Hepatic stellate cell (primary cell): ENCODE results near the gene SLC38A1.
"Not testable (repeated sequence)": the region's sequence is repeated elsewhere in the genome, so short reads cannot be mapped to it uniquely, and the experiment has no call there.

Experiments used
- DNase-seq: peaks from one replicate; pipeline ENCODE4 v3.0.0; 2011; ENCODE audit warnings: low spot score

The SLC38A1 gene

DNA sequence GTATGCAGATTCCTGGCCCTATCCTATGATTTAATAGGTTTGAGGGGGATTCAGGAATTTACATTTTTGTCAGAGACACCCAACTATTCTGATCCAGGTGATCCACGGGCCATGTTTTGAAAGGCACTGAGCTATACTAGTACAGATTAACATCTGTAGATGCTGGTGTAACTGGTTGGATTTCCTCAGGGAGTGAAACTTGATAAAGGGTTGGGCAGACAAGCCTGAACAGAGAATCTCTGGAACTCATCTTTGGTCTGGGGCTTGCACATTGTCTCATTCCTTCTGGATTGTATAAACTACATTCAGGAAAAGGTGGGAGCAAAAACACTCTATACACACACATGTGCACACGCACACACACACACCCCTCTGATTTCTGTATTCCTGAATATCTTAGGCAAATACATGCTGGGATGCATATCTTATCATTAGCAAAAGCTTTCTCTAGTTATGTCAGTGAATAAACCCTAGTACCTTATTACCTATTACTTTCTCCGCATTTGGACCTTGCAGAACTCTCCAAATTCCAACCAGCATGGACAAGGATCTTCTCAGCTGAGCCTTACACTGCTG lies 104.6 kb downstream of the SLC38A1 start:
- DNase-seq = no peak

DNA sequence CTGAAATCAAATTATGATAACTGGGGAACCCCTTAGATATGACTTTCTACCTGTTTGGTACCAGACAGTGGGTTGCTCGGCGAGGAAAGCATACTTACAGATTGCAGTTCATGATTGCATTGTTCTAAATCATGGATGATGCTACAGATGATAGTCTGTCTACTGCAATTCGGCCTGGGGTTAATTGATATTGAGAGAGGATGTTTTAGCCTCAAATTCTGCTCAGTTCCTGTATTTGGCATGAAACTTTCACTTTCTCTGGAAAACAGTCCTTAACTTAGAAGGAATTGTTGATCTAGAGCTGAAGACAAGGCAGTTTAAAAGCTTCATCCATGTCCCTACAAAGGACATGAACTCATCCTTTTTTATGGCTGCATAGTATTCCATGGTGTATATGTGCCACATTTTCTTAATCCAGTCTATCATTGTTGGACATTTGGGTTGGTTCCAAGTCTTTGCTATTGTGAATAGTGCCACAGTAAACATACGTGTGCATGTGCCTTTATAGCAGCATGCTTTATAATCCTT lies 106.2 kb downstream of the SLC38A1 start:
- DNase-seq = not testable (repeated sequence)

- DNase-seq = no peak
Observed at GRCh38 chr12:46160981-46161690, 107.7 kb downstream of the SLC38A1 start.

DNA sequence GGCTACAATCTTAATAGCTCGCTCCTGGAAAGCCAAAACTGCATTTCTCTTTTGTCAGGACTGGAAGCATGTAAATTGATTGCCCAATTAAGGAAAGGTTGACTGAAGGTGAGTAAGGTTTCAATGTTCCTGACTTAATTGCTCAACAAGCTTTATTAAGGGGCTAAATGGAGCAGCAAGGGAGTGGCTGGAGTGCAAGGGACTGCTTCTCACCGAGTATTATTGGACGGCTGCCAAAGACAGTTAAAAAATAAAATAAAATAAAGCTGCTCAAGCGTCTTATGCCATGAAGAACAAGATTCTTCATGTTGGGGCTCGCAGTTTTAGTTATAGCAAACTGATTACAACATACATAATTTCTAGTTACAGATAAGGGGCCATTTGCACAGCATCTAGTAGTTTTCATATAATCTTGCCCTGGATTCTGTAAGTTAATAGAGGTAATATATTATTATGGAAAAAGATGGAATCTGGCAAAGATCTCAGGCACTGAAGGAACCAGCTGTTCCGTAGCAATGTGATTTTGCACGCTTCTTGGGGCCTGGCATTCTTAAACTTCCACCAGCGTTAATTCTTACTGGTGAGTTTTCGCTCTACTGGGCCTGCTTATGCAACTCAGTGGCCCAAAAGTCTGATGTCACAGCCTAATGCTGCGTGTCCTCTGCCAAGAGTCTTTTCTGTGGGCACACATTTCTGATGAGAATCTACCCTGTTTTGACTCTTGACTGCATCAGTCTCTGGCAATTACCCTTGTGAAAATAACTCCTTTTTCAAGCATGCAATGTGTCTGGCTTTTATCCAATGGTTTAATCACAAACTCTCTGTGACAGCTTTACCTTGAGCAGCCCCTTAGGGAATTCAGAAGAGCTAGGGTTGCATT lies 108.5 kb downstream of the SLC38A1 start:
- peak; percentile 16 for DNase-seq

DNA sequence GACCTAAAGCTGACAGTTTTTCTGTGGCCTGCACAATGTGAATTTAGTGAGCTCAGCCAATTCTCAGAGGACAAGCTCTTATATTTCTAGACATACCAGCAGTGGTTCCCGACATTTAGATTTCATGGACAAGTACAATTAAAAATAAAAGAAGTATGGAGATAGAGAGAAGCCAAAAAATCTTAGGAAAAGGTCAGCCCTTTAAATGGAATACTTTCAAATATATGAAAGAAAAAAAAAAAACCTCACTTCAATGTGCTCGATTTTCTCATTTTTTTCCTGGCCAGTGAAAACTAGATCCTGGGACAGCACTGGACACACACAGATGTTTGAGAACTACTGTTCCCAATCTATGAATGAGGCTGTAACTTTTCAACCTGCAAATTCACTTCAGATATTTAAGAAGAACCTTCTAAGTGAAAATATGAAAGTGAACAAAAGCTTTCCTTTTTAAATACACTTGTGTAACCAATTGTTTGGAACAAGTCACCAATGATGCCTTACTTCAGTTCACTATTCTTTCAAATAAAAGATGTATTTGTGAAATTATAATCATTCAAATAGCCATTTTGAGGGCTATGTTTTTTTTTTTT lies 109.4 kb downstream of the SLC38A1 start:
- DNase-seq = no peak

DNA sequence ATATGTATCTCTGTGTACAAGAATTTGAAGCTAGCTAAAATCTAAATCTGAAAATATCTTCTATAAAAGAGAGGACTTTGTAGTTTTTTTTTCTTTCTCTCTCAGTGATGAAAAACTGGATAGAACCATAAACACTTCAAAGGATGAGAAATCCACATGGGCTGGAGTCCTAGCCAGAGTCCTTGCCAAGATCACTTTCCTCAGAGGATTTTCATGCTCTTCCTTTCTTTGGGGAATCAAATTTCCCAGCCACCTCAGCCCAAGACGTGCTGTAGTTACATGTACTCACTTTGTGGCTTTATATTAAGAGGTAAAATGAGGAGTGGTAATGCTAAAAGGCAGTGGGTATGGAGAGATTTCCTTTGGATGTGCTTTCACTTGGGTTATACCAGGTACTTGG lies 110.3 kb downstream of the SLC38A1 start:
- DNase-seq = no peak

DNA sequence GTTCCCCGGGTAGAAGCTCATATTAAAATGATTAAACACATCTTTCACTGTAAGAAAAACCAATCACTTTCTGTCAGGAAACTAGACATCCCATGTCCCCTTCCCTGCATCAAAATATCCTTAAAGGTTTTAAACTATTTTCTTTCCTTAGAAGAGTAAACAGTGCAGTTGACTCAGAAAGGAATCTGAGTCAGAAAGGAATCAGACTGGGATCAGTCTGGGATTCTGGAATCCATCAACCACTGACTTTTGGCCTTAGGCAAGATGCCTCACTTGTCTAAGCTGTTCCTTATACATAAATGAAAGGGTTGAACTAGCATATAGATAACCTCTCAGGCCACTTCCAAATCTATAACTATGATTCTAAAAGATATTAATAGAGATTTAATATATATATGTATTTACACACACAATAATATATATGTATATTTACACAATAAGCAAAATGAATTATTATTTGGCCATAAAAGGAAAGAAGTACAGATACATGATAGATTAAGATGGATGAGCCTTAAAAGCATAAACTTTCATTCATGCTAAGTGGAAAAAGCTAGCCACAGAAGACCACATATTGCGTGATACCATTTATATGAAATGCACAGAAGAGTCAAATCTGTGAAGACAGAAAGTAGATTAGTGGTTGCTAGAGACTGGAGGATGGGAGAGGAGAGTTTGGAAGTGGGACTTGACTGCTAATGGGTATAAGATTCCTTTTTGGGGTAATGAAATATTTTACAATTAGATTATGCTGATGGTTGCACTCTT lies 114.4 kb downstream of the SLC38A1 start:
- DNase-seq = peak; percentile 32

GRCh38 chr12:46153268-46153872 lies 115.5 kb downstream of the SLC38A1 start:
- peak; percentile 4 for DNase-seq

GRCh38 chr12:46152456-46152855 lies 116.4 kb downstream of the SLC38A1 start:
- no peak for DNase-seq

- no peak for DNase-seq
Observed at GRCh38 chr12:46150735-46151134, 118.1 kb downstream of the SLC38A1 start.

DNA sequence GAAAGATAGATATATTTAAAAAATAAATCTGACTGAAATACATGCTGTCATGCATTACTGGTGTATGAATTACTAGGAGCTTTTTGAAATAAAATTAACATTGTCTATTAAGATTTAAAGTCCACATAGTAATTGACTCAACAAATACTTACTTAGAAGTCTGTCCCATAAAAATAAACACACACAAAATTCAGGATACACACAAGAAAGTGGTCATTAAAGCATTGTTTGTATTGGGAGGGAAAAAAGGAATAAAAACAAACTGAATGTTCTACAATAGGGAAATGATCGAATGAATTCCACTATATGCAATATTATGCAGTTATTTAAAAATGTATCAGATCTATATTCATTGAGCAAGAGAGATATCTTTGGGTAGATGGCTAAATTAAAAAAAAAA lies 118.9 kb downstream of the SLC38A1 start:
- DNase-seq = no peak

DNA sequence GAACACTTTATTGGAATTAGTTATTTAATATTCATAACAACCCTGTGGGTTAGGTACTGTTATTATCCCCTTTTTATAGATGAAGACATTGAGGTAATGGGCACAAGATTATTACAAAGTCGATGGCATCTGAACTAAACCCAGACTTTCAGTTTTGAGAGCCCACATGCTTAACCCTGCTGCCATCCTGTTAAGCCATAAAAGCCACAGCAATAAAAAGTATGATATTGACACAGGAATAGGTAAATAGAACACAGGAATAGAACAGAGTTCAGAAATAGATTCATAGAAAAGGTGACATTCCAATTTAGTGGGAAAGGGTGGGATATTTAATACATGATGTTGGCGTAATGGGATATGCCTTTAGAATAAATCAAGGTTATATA lies 119.8 kb downstream of the SLC38A1 start:
- DNase-seq = no peak

- DNase-seq = no peak
Observed at GRCh38 chr12:46148327-46149078, 120.3 kb downstream of the SLC38A1 start.

GRCh38 chr12:46147144-46147543 lies 121.7 kb downstream of the SLC38A1 start:
- no peak for DNase-seq

DNA sequence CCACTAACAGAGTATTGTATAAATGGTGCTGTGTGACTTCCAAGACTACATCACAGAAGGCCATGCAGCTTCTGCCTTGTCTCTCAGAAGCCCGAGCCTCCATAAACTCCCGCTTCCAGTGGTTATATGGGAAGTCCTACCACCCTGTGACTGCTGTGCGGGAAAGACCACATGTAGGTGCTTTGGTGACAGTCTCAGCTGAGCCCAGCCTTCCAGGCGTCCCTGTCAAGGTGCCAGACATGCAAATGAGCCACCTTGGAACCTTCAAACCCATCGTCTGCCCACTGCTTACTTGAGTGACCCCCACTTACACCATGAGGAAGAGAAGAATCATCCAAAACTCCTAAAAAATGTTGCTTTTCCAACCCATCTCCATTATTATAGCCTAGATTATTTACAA lies 123.0 kb downstream of the SLC38A1 start:
- DNase-seq = no peak

GRCh38 chr12:46144433-46144832 lies 124.4 kb downstream of the SLC38A1 start:
- no peak for DNase-seq

DNA sequence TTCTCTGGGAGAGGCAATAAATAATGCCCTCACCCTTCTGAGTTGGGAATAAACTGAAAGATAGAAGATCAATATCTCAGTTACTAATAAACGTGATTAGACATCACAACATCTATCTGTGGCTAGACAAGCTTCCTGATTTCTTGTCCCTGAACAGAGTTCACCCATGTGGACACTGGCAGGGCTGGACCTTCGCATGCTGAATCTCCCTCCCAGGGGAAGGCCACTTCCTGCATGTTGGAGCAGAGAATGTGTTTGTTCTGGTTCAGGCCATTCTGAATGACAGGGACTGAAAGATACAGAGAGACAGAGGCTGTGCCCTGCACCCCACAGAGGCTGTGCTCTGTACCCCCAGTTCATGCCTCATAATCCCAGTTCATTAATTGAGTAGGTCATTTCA lies 132.6 kb downstream of the SLC38A1 start:
- DNase-seq = no peak

- no peak for DNase-seq
Observed at GRCh38 chr12:46135750-46136149, 133.1 kb downstream of the SLC38A1 start.

GRCh38 chr12:46134852-46135251 lies 134.0 kb downstream of the SLC38A1 start:
- no peak for DNase-seq

DNA sequence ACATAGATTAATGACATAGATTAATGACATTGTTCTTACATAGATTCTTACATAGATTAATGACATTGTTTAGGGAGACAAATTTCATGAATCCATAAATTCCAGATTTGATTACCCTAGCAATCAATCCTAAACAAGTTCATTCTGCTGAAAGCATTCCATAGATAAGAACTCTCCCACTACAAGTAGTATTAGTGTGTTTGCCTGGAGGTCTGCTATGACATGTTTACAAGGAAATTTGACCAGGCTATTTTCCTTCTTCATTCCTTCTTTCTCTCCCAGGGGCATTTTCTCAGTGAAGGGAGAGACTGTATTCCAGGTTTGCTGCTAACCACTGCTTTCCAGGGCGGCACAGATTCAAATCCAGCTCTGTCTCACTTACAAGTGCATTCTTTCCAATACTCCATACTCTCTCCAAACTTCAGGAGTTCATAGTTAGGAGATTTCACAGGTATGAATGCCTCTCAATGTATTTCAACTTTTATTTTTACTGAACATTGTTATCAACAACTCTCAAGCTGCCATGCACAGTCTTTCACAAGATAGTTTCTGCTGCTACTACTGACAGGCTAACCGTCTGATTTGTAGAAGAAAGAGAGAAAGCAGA lies 134.5 kb downstream of the SLC38A1 start:
- no peak for DNase-seq
